ENCODE data around the gene GNG11.

DNA sequence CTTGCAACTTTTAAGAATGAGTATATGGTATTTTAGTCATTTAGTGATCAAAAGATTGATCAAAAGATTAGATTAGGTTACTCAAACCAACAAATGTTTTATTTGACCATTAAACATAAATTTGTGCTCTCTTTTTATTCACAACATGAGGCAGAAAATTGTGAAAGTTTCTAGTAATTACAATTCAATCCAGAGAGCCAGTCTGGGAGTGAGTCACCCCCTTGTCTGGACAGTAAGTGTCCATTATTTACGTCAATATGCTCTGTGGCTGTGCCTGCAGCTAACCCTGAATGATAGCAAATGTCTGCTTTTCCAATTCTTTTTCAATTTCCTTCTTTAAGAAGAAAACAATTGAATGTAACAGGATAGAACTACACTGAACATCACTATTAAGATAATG is 27.9 kb downstream of the GNG11 start:
- no peak for TF ChIP-seq CTCF (IDR thresholded peaks at IDR 0.05)
- no peak for TF ChIP-seq EP300 (IDR thresholded peaks at IDR 0.05)
